Fibroblast of lung (primary cell): ENCODE measurements around the gene SUGCT.

ENCODE experiments used
- EZH2 ChIP-seq: IDR thresholded peaks from 2 replicates; pipeline ENCODE4 v1.5.1; 2012; ENCODE audit warnings: low read length, control low read depth, mild to moderate bottlenecking; ENCODE audit errors: missing control alignments
- TF ChIP-seq, protein P1 (sequence below), 2 donors: IDR thresholded peaks in 1 of 2; conservative IDR thresholded peaks in 1 of 2; 1 replicate in 1 of 2; 2 replicates in 1 of 2; pipeline ENCODE4 v1.5.1; 2011 to 2012; ENCODE audit warnings: low read length in 2 of 2, control low read depth in 1 of 2, inconsistent platforms in 1 of 2, low read depth in 1 of 2, mild to moderate bottlenecking in 1 of 2

DNA sequence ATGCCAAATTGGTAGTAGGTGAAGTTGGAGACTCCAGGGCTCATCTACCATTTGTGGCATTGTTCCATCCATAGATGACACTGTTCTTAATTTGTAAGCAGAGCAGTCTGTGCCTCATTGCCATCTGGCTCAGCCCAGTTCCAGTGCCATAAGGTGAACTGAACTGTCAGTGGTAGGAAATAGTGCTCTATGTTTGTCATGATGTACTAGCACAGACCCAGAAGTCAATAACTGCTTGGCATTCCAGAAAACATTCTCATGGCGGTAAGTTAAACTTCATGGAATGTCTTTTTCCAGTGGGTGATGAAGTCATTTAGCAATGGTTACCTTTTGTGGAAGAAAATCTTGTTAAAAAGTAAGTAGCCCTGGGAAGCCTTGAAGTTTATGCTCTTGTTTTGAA, 302.7 kb downstream of the SUGCT start:
- TF ChIP-seq, protein P1, sequence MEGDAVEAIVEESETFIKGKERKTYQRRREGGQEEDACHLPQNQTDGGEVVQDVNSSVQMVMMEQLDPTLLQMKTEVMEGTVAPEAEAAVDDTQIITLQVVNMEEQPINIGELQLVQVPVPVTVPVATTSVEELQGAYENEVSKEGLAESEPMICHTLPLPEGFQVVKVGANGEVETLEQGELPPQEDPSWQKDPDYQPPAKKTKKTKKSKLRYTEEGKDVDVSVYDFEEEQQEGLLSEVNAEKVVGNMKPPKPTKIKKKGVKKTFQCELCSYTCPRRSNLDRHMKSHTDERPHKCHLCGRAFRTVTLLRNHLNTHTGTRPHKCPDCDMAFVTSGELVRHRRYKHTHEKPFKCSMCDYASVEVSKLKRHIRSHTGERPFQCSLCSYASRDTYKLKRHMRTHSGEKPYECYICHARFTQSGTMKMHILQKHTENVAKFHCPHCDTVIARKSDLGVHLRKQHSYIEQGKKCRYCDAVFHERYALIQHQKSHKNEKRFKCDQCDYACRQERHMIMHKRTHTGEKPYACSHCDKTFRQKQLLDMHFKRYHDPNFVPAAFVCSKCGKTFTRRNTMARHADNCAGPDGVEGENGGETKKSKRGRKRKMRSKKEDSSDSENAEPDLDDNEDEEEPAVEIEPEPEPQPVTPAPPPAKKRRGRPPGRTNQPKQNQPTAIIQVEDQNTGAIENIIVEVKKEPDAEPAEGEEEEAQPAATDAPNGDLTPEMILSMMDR (conservative IDR thresholded peaks at IDR 0.05 in 1 of 2, IDR thresholded peaks at IDR 0.05 in 1 of 2; ENCODE audit: low read depth in 1 of 2, low read length in 2 of 2), result no peak
- TF ChIP-seq EZH2, result no peak
